GM23338 (cell line): ENCODE data around the gene DNAJA2. TPM values are rescaled to one million over a fixed set of nuclear protein-coding genes. Genes with fewer than 3 reads are reported as not detected.

Source experiments
- ATAC-seq: fragments of 200-7000 bp; cut with Tn5 transposase; 3 replicates; pipeline ENCODE4 v1.9.1; 2020
- DNase-seq: peaks from one replicate; pipeline ENCODE4 v3.0.0-alpha.2; 2015; ENCODE audit warnings: low spot score
- H2AFZ ChIP-seq: fragments of 200-600 bp; sonication (generic); 2 replicates; pipeline ENCODE4 v1.8.0; 2016; ENCODE audit warnings: antibody characterized with exemption, mild to moderate bottlenecking, moderate library complexity
- H3F3A ChIP-seq: fragments of 200-600 bp; sonication (generic); replicated peaks from 2 replicates; pipeline ENCODE4 v1.8.0; 2017; ENCODE audit warnings: antibody characterized with exemption, mixed run types, low read depth
- H3K27ac ChIP-seq: fragments of 200-600 bp; sonication (generic); 2 replicates; pipeline ENCODE4 v1.6.1; 2016; ENCODE audit warnings: low read depth
- H3K27me3 ChIP-seq: fragments of 200-600 bp; sonication (generic); 2 replicates; pipeline ENCODE4 v1.8.0; 2016; ENCODE audit warnings: mild to moderate bottlenecking, mixed run types, moderate library complexity; ENCODE audit not compliant: insufficient read depth
- H3K36me3 ChIP-seq: fragments of 200-600 bp; sonication (generic); 2 replicates; pipeline ENCODE4 v1.8.0; 2016; ENCODE audit warnings: mild to moderate bottlenecking; ENCODE audit not compliant: insufficient read depth
- H3K4me1 ChIP-seq: fragments of 200-600 bp; sonication (generic); 2 replicates; pipeline ENCODE4 v1.8.0; 2016; ENCODE audit warnings: mild to moderate bottlenecking, moderate library complexity; ENCODE audit not compliant: insufficient read depth
- H3K4me2 ChIP-seq: fragments of 200-600 bp; sonication (generic); 2 replicates; pipeline ENCODE4 v1.7.1; 2017; ENCODE audit warnings: mixed run types
- H3K4me3 ChIP-seq: fragments of 200-600 bp; sonication (generic); 2 replicates; pipeline ENCODE4 v1.6.1; 2016; ENCODE audit warnings: mixed run types
- H3K79me2 ChIP-seq: fragments of 200-600 bp; sonication (generic); replicated peaks from 2 replicates; pipeline ENCODE4 v1.8.0; 2017; ENCODE audit warnings: mild to moderate bottlenecking; ENCODE audit not compliant: insufficient read depth
- H3K9me2 ChIP-seq: fragments of 200-600 bp; sonication (generic); 2 replicates; pipeline ENCODE4 v1.8.0; 2017; ENCODE audit not compliant: insufficient read depth
- H4K20me1 ChIP-seq: fragments of 200-600 bp; sonication (generic); replicated peaks from 2 replicates; pipeline ENCODE4 v1.8.0; 2017; ENCODE audit warnings: mild to moderate bottlenecking; ENCODE audit not compliant: insufficient read depth
- H3K27ac Mint-ChIP-seq: 2 replicates; pipeline ENCODE4 v1.8.0; 2020; ENCODE audit warnings: inconsistent platforms, mild to moderate bottlenecking, moderate library complexity, mixed read lengths
- H3K27me3 Mint-ChIP-seq: 3 replicates; pipeline ENCODE4 v1.8.0; 2022; ENCODE audit warnings: low read depth, mild to moderate bottlenecking, moderate library complexity, mixed read lengths, inconsistent platforms; ENCODE audit not compliant: insufficient read depth, poor library complexity
- H3K36me3 Mint-ChIP-seq: 3 replicates; pipeline ENCODE4 v1.8.0; 2021; ENCODE audit warnings: low read depth, mild to moderate bottlenecking, inconsistent platforms, moderate library complexity, mixed read lengths
- H3K4me1 Mint-ChIP-seq: 3 replicates; pipeline ENCODE4 v1.8.0; 2020; ENCODE audit warnings: mild to moderate bottlenecking, inconsistent platforms, mixed read lengths
- H3K4me3 Mint-ChIP-seq: 3 replicates; pipeline ENCODE4 v1.8.0; 2021; ENCODE audit warnings: moderate library complexity, mild to moderate bottlenecking, inconsistent platforms, mixed read lengths
- H3K9me3 Mint-ChIP-seq: 3 replicates; pipeline ENCODE4 v1.8.0; 2020; ENCODE audit warnings: moderate library complexity, mild to moderate bottlenecking, inconsistent platforms, mixed read lengths
- CREB1 ChIP-seq: fragments of 250-450 bp; sonication (Bioruptor Pico); IDR thresholded peaks from 2 replicates; pipeline ENCODE4 v1.5.0; 2020; ENCODE audit warnings: low read depth, mild to moderate bottlenecking, moderate library complexity
- CTCF ChIP-seq, 2 experiments: fragments of 200-600 bp in 1 of 2; sonication (generic) in 1 of 2; conservative IDR thresholded peaks; 2 replicates each; pipeline versions ENCODE4 v1.5.1 to v1.6.1; 2016 to 2017; ENCODE audit warnings: antibody characterized with exemption in 2 of 2, low read depth in 2 of 2, mild to moderate bottlenecking in 2 of 2, moderate library complexity in 1 of 2
- EZH2 ChIP-seq: fragments of 200-600 bp; sonication (generic); IDR thresholded peaks from one replicate; pipeline ENCODE4 v1.8.0; 2017; ENCODE audit warnings: antibody characterized with exemption, mild to moderate bottlenecking, low read depth; ENCODE audit not compliant: unreplicated experiment
- EZH2phosphoT487 ChIP-seq: fragments of 200-600 bp; sonication (generic); IDR thresholded peaks from one replicate; pipeline ENCODE4 v1.8.1; 2018; ENCODE audit warnings: antibody characterized with exemption; ENCODE audit not compliant: unreplicated experiment
- JUNB ChIP-seq: IDR thresholded peaks from one replicate; pipeline ENCODE4 v1.6.1; 2016; ENCODE audit warnings: antibody characterized with exemption; ENCODE audit not compliant: unreplicated experiment
- NANOG ChIP-seq: IDR thresholded peaks from 2 replicates; pipeline ENCODE4 v1.6.1; 2016; ENCODE audit warnings: antibody characterized with exemption, borderline replicate concordance
- STAT1 ChIP-seq: IDR thresholded peaks from one replicate; pipeline ENCODE4 v1.6.1; 2016; ENCODE audit warnings: antibody characterized with exemption; ENCODE audit not compliant: unreplicated experiment
- ZNF114 ChIP-seq: fragments of 250-450 bp; sonication (Bioruptor Pico); IDR thresholded peaks from 2 replicates; pipeline ENCODE4 v1.5.0; 2020; ENCODE audit warnings: mild to moderate bottlenecking, moderate library complexity
- polyA plus RNA-seq: library from polyadenylated mRNA; unstranded; fragments of >200 nt; fragmentation: Nextera tagmentation; extraction: Ambion mirVana; gene quantifications from 2 replicates; pipeline ENCODE4 v1.2.1, GENCODE V29; 2016
- total RNA-seq: library from RNA; depleted of rRNA; stranded (reverse); fragments of >200 nt; shearing (Covaris generic); gene quantifications from 2 replicates; pipeline ENCODE4 v1.2.3, GENCODE V29; 2014
- TF ChIP-seq, protein P1 (sequence below): fragments of 250-450 bp; sonication (Bioruptor Pico); IDR thresholded peaks from 2 replicates; pipeline ENCODE4 v1.5.0; 2020; ENCODE audit warnings: mild to moderate bottlenecking, moderate library complexity
- TF ChIP-seq, protein P2 (sequence below): IDR thresholded peaks from 2 replicates; pipeline ENCODE4 v1.6.1; 2016; ENCODE audit warnings: antibody characterized with exemption

The DNAJA2 gene
- total and polyA plus RNA-seq, 2 experiments from 2014 or later: 94.5 to 101 TPM

DNA sequence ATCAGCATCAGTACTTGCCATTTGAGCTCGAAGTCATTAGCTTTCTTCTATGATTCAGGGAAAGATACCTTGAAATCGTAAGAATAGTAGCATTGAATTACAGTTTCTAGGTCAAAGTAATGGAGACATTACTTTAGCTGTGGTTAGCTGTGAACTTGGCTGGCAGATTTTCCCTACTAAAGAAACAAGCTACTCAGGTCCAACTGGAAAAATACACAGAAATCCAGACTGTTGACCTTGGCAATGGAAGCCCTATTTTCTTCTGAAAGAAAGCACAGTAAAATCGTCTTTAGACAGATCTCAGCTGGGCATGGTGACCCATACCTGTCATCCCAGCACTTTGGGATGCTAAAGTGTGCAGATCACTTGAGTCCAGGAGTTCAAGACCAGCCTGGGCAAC lies 13.4 kb upstream of the DNAJA2 start (continued):
- TF ChIP-seq, protein P1, sequence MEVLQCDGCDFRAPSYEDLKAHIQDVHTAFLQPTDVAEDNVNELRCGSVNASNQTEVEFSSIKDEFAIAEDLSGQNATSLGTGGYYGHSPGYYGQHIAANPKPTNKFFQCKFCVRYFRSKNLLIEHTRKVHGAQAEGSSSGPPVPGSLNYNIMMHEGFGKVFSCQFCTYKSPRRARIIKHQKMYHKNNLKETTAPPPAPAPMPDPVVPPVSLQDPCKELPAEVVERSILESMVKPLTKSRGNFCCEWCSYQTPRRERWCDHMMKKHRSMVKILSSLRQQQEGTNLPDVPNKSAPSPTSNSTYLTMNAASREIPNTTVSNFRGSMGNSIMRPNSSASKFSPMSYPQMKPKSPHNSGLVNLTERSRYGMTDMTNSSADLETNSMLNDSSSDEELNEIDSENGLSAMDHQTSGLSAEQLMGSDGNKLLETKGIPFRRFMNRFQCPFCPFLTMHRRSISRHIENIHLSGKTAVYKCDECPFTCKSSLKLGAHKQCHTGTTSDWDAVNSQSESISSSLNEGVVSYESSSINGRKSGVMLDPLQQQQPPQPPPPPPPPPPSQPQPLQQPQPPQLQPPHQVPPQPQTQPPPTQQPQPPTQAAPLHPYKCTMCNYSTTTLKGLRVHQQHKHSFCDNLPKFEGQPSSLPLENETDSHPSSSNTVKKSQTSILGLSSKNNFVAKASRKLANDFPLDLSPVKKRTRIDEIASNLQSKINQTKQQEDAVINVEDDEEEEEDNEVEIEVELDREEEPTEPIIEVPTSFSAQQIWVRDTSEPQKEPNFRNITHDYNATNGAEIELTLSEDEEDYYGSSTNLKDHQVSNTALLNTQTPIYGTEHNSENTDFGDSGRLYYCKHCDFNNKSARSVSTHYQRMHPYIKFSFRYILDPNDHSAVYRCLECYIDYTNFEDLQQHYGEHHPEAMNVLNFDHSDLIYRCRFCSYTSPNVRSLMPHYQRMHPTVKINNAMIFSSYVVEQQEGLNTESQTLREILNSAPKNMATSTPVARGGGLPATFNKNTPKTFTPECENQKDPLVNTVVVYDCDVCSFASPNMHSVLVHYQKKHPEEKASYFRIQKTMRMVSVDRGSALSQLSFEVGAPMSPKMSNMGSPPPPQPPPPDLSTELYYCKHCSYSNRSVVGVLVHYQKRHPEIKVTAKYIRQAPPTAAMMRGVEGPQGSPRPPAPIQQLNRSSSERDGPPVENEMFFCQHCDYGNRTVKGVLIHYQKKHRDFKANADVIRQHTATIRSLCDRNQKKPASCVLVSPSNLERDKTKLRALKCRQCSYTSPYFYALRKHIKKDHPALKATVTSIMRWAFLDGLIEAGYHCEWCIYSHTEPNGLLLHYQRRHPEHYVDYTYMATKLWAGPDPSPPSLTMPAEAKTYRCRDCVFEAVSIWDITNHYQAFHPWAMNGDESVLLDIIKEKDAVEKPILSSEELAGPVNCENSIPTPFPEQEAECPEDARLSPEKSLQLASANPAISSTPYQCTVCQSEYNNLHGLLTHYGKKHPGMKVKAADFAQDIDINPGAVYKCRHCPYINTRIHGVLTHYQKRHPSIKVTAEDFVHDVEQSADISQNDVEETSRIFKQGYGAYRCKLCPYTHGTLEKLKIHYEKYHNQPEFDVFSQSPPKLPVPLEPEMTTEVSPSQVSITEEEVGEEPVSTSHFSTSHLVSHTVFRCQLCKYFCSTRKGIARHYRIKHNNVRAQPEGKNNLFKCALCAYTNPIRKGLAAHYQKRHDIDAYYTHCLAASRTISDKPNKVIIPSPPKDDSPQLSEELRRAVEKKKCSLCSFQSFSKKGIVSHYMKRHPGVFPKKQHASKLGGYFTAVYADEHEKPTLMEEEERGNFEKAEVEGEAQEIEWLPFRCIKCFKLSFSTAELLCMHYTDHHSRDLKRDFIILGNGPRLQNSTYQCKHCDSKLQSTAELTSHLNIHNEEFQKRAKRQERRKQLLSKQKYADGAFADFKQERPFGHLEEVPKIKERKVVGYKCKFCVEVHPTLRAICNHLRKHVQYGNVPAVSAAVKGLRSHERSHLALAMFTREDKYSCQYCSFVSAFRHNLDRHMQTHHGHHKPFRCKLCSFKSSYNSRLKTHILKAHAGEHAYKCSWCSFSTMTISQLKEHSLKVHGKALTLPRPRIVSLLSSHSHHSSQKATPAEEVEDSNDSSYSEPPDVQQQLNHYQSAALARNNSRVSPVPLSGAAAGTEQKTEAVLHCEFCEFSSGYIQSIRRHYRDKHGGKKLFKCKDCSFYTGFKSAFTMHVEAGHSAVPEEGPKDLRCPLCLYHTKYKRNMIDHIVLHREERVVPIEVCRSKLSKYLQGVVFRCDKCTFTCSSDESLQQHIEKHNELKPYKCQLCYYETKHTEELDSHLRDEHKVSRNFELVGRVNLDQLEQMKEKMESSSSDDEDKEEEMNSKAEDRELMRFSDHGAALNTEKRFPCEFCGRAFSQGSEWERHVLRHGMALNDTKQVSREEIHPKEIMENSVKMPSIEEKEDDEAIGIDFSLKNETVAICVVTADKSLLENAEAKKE (CRISPR knock-in tag): no peak
- TF ChIP-seq CTCF (conservative IDR thresholded peaks at IDR 0.05; ENCODE audit: low read depth in 2 of 2): no peak
- no peak for TF ChIP-seq EZH2

GRCh38 chr16:46986438-46986837 lies 13.0 kb upstream of the DNAJA2 start:
- H3K27ac ChIP-seq: no peak overlapping the region
- H3K27me3 ChIP-seq: no peaks in the 10 kb centered on the region
- H2AFZ ChIP-seq: no peak overlapping the region
- no peaks in the 10 kb centered on the region for H3K79me2 ChIP-seq
- Mint-ChIP-seq H3K36me3 (peaks cover 1% of the 10 kb centered on the region; the same call in 2 of the 3 replicates), H3K27ac (no peak overlapping the region), H3K4me3 (no peak overlapping the region), H3K27me3 (no peaks in the 10 kb centered on the region), H3K4me1 (no peaks in the 10 kb centered on the region), H3K9me3 (peaks cover 1% of the 10 kb centered on the region; the same call in 2 of the 3 replicates)
- no peaks in the 10 kb centered on the region for H3K4me1 ChIP-seq
- ATAC-seq: no peak
- DNase-seq: no peak
- H4K20me1 ChIP-seq: no peaks in the 10 kb centered on the region
- no peak overlapping the region for H3K4me2 ChIP-seq
- H3F3A ChIP-seq: no peaks in the 10 kb centered on the region
- H3K4me3 ChIP-seq: no peak overlapping the region
- no peaks in the 10 kb centered on the region for H3K9me2 ChIP-seq
- no peaks in the 10 kb centered on the region for H3K36me3 ChIP-seq
- TF ChIP-seq JUNB: no peak
- no peak for TF ChIP-seq ZNF114 (CRISPR knock-in tag)
- no peak for TF ChIP-seq NANOG
- no peak for TF ChIP-seq EZH2phosphoT487
- no peak for TF ChIP-seq STAT1
- TF ChIP-seq CREB1 (CRISPR knock-in tag): no peak
- no peak for TF ChIP-seq CTCF (conservative IDR thresholded peaks at IDR 0.05; ENCODE audit: low read depth in 2 of 2)
- TF ChIP-seq, protein P2, sequence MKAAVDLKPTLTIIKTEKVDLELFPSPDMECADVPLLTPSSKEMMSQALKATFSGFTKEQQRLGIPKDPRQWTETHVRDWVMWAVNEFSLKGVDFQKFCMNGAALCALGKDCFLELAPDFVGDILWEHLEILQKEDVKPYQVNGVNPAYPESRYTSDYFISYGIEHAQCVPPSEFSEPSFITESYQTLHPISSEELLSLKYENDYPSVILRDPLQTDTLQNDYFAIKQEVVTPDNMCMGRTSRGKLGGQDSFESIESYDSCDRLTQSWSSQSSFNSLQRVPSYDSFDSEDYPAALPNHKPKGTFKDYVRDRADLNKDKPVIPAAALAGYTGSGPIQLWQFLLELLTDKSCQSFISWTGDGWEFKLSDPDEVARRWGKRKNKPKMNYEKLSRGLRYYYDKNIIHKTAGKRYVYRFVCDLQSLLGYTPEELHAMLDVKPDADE: no peak
- no peak for TF ChIP-seq EZH2
